EL (cell line): Measurements from ENCODE around the gene LIF.

Experiments
- DNase-seq: peaks from one replicate; pipeline ENCODE4 v3.0.0-alpha.2; 2016

The LIF gene

DNA sequence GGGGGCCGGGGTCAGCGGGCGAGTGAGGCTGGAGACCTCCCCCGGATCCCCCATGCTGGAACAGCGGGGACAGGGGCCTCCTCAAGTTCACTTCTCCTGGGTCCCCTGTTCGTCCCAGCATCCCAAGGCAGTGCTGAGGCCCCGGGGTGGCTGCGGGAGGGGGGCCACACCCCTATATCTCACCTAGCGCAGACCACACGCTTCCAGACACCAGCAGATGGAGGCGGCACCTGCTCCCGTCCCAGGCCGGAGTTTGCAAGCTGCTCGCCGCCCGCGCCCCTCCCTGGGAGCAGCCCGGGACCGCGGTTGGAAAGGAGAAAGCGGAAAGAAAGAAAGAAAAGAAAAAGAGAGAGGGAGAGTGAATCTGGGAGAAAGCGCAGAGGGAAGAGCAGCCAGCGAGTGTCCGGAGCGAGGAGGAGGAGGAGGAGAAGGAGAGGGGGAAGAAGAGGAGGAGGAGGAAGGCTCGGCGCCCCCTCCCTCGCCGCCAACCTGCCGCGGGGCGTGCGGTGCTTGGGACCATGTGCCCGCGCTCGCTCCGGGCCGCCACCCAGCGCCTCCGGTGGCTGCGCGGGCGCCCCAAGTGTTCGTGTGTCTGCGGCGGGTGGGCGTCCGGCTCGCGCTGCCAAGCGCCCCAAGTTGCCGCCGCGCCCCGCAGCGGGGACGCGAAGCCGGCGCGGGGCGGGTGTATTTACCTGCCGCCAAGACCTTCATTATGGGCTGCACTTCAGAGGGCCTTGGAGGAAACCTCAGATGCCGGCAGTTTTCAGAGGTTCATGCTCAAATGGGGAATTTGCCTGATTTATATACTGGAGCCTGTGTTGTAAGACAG is at the start of gene LIF:
Gene LIF, minus strand, starts transcription at position 775 of the 829 bp plus-strand sequence. Its CDS starts 64 bp downstream, at position 711.
- DNase-seq: peak; percentile 55

DNA sequence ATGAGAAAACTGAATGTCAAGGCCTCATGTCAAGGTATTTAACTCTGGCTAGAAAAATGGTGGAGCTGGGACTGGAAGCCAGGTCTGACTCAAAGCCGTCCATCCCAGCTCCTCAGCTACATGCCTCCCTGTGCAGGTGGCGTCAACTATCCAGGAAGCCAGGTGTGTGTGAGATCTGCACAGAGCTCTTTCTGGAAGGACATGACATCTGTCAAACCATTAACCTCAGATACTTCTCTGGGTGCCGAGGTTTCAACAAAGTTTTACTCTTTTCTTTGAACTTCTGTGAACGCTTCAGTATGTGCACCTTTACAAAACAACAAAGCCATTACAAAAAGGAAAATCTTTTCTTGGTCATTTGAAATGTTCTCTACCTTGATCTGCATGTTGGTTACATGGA is 49.8 kb upstream of the LIF start:
- DNase-seq: no peak

DNA sequence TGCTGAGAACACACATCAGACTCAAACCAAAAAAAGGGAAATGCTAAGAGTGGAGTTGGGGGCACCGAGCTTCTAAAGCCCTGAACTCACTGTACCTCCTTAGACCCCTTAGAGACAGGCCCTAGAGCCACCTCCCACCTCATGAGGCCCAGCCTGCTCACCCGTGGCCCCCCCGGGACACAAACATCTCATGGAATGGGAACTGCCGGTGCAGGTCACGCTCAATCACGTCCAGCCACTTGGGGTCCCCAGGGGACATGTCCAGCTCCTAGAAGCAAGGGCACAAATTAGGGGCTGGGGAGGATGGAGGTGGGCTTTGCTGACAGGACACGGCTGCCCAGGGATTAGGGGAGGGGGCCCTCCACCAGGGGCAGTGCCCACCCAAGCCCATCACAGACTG is 49.0 kb upstream of the LIF start:
- no peak for DNase-seq

DNA sequence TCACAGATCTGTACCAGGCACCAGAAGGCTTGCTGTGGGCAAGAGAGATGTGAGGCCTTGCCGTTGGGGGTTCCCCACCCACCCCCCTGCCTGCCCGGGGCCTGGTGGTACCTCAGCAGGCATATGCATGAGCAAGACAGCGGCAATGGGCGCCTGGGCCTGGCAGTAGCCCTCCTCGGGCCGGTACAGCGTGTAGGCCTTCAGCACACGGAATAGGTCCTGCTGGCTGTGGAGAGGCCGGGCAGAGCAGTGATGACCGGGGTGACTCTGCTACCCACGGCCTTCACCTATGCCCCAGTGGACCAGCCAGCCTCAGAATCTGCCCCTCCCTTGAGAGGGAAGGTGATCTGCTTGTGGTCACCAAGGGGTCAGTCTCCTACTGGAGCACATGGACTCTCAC is 48.3 kb upstream of the LIF start:
- DNase-seq: no peak

DNA sequence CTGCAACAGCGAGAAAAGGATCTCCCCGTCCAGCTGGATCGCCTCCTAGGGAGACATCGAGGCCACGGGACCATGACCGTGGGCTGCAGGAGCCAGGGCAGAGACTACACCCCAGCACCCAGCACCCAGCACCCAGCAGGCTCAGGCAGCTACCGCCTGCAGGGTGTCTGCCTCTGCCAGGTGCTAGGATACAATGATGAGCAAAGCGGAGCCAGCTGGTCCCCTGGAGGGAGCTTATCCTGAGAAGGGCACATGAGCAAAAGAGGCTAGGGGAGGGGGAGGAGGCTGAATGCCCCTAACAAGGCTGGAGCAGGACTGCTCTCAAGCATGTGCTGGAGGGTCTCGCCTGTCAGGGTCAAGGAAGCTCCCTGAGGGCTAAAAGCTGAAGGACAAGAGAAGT is 47.5 kb upstream of the LIF start:
- no peak for DNase-seq

DNA sequence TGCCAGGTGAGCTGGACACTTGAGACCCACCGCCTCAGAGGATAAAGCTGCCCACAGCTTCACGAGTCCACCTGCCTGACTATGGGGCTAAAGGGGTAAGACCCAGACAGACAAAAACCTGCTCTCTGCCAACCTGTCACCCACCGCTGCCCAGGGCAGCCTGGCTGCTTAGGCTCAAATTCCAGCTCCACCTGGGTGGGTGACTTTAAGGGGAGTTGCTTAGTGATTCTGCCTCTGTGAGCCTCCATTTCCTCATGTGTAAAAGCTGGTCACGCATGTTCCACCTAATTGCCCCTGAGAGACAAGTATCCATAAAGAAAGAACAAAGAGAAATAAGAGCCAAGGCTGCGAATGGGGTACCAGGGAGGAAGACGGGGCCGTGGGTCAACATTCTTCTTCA is 46.5 kb upstream of the LIF start:
- DNase-seq: no peak

DNA sequence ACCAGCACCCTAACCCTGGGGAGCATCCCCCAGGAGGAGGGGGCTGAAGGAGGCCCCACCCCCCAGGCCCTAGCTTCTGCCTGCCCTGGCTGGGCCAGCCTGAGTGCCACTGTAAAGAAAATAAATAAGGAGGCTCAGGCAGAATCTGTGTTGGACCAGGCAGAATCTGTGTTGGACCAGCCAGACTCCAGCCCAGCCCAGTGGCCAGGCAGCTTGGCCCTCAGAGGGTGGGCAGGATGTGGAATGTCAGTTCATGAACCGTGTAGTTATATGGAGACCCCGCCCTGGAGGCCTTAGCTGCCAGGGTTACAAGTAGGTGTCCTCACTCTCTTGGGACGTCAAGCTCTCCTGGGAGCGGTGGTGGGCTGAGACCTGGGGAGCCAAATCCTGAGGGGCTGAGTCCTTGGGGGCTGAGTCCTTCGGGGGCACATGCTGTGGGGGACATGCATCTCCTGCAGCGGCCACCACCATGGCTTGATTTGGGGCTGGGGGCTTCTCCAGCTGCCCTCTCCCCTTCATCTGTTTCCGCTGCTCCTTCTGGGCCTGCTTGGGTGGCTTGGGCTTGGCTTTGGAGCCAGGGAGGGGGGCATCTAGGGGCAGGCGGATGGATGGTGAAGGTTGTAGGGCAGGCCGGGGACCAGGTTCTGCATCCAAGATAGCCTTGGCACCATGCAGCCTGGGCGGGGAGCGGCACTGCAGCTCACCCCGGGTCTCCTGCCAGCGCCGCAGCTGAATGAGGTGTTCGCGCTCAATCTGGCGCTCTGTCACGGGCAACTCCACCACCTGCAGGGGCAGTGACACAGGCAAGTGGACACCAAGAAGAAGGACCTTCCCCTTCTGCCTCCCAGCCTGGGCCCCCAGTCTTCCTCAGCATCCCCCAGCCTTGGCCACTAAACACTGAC is 45.8 kb upstream of the LIF start:
- no peak for DNase-seq

DNA sequence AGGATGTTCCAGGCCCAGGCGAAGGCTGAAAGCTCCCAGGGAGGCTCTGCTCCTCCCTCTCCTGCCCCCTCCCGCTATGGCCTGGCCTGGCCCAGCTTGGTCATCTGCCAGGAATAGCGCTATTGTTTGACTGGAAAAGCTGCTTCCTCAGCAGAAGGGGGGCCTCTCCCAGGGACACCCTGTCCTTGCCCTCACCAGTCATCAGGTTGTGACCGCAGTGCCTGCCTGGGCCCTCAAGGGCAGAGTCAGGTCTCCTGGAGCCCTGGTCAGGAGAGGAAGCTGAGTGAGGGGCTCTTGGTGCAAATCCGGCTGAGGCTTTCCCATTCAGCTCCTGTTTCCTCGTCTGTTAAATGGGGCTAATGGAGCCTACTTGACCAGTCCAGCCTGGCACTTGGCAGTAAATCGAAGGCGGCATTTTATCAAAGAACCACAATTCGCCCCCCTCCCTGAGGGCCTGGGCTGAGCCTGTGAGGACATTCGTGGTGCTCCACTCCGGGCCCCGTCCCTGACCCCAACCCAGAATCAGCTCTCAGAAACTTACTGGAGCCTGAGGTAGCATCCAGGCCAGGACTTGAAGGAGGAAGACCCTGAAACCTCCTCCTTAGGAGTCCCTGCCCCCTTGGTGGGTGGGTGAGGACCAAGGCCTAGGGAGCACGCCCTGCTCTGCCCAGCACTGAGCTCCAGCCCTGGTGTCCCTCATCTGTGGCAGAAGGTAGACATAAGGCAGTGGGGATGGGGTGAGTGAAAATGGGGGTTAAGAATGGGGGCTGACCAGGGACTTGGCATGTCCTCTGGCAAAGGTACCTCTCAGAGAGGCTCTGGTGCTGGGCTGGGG is 44.7 kb upstream of the LIF start:
- peak; percentile 53 for DNase-seq

DNA sequence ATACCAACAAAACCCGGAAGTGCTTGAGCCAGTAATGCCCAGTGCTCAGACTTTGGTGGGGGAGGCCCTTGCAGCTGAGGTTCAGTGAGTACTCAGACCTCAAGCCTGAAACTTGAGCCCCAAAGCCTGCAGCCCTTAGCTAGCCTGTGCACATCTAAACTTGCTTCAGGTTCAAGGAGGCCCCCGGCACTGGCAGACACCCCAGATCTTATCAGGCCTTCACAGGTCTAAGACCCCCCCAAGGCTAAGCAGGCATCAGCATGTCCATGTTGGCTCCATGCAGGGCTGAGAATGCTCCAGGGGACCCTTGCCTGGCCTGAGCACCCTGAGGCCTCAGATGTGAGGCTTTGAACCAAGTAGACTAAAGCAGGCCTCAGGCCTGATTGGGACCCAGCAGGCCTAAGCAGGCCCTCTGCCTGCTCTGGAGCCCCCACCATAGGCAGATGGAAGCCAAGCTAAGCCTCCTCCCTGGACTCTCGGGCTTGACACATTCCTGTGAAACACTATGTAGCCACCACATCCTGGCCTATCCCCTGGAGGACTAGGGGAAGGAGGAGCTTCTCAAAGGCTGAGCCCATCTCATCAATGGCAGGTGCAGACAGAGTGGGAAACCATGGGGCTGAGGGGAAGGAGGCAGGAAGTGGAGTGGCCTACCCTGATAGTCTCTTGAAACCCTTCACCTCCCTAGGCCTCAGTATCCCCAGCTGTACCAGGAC is 43.9 kb upstream of the LIF start:
- peak; percentile 72 for DNase-seq

DNA sequence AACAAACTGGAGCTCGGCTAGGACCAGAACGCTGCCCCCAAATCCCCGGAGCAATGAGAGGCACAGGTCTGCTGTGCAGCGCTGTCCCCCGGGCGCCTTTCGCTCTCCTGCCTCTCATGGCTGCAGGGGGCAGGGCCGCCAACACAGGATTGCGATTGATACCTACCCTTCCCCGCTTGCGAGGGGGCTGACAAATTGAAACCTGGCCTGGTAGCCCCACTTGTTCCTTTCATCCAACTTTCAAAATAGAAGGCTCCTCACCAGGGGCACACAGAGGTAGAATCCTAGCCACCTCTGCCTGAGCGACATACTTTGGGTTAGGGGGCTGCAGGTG is 43.4 kb upstream of the LIF start:
- DNase-seq: no peak

DNA sequence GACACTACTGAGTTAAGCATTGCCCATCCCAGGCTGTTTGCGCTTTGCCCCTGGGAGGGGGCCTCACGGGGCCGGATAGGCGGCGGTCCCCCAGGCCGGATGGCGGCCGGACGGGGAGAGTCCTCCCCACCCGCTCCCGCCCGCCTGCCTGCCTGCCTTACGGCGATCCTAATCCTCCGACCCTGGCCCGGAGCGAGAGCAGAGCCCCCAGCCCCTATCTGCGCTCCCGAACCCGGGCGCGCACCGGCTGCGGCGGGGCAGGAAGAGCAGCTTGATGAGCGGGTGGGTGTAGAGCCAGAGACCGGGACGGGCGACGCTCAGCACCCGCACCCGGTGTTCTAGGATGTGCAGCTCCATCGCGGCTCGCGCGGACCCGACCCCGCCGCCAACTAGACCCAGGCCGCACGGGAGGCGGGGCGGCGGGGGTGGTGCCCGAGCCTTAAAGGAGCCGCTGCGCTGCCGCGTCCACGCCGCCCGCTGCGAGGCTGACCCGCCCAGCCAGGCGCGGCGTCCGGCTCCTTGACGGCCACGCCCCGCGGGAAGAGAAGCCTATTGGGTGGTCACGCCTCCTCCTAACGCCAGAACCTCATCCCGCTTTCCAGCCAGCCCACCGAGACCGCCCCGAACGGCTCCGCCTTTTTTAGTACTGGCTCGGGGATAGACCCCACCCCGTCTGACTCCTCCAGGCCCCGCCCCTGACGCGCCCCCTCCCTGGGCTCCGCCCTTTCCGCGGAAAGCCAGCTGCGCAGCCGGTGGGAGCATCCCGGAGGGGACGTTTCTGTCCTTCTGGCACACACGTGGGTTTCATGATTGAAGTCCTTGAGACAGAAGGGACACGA is 42.8 kb upstream of the LIF start, which contains the start of gene CASTOR1:
Gene CASTOR1, minus strand, starts transcription at position 365 of the 839 bp plus-strand sequence. Its CDS starts 8 bp downstream, at position 357.
- peak; percentile 99 for DNase-seq

DNA sequence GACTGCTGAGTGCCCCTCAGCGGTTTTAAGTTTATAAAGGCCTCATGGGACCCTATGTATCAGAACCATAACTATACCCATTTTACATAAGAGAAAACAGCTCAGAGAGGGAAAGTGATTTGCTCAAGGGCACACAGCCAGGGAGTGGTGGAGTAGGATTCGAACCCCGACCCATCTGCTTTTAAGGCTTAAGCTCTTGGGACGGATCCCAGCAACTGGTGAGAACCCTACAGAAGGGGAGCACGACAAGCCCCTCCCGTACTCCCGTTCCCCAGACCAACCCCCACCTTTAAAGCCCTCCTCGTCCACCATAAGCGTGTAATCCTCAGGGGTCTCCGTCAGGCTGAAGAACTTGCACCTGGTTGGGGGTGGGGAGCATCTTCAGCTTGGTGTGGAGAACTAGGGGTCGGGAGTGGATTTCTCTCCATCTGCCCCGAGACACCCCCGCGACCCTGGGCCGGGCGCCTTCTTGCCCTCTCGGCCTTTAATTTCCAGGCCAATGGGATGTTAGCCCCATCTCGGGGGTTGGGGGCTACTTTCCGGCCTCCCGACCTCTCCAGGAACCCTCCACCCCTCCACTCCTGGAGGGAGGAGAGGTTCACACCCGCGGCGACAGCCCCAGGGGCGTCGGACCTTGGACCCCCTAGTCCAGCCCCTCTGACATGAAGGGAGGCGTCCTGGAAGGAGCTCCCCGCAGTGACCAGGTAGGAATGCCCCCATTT is 42.0 kb upstream of the LIF start:
- DNase-seq: no peak

DNA sequence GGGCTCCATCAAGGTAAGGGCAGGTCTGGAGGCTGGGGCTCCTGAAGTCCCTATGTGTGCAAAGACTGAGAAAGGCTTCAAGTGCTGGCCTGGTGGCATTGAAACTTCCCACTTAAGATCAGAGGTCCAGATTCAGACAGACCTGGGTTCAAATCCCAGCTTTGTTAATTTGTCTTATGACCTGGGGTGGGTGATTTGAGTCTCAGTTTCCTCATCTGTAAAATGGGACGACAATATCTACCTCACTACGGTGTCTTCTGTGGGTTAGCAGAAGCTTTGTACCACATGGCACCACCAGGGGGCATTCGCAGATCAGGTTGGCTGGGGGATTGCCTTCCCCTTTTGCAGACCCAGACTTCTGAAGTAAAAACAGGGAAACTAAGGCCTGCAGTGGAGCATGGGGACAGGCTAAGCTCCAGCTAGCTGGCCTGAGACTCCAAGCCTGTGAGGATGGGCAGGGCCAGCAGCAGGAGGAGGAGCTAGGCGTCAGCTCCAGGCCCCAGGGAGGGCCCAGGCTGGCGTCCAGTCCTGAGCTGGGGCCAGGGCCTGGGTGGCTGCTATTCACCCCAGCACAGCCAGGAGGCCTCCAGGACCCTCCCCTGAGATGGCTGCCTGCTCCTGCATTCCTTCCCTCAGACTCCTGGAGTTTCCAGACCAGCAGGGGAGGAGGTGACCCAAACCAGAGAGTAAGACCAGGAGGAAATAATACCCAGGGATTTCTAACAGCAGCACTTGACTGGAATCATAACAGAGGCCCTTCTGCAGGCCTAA is 41.3 kb upstream of the LIF start:
- DNase-seq: peak; percentile 93

DNA sequence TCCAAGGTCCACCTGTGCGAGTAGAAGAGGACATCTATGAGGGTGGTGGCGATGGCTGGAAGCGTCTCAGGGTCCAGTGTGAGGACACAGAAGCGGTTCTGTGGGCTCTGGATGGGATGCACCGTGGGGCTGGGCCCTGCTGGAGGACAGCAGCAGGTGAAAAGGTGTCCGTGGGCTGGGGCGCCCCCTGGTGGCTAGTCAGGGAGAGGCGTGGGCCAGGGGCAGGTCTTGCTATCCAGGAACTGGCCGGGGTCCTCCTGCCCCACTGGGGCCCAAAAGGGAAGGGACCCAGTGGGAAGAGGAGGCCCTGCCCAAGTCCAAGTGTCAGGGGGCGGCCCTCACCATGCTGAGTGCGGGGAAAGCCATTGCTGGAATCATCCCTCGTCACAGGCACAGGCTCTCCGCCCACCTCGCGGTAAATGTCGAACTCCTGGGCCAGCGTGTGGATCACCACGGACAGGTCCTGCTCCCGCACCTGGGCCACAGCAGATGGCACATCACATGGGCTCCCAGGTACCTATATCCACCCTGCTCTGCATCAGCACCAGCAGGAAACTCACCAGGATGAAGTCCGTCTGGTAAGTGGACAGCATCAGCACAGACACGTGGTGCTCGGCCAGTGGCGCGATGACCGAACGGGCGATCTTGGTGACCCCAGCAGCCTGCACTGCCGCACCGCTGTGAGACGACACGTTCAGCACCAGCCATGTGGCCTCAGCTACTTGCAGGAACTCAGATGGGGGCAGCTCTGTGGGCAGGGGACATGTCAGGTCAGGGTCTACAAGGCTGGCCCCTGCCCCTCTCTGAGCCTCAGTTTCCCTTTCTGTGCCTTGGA is 40.5 kb upstream of the LIF start:
- peak; percentile 57 for DNase-seq

DNA sequence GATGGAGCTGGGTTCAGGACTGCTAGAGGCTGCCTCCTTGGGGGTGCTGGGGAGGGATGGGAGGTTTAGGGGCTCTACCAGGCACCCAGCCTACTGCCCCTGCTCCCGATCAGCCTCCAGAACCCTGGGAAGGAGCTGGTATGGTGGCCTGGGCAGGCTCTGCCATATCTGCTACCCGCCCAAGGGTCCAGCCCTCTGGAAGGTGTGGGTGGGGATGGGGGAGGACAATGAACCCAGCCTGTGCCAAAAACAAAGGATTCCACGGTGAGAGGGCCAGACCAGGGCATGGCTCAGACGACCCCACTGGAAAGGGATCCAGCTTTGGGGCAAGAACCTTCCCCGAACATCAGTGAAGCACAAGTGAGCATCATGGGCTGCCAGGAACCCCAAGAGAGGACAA is 39.8 kb upstream of the LIF start:
- DNase-seq: no peak

DNA sequence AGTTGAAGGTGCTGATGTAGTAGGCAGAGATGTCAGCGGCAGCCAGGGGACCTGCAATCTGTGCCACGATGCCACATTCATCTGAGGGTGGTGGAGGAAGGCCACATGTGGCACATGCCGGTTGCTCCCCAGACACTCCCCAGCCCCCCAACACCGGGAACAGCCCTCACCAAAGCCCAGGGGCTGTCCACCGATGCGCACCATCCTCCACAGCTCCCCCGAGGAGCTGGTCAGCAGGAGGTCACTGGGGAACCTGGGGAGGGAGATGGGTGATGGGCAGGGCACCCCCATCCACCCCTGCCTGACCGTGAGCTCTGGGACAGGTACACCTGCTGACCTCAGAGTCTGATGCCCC is 39.3 kb upstream of the LIF start:
- no peak for DNase-seq

DNA sequence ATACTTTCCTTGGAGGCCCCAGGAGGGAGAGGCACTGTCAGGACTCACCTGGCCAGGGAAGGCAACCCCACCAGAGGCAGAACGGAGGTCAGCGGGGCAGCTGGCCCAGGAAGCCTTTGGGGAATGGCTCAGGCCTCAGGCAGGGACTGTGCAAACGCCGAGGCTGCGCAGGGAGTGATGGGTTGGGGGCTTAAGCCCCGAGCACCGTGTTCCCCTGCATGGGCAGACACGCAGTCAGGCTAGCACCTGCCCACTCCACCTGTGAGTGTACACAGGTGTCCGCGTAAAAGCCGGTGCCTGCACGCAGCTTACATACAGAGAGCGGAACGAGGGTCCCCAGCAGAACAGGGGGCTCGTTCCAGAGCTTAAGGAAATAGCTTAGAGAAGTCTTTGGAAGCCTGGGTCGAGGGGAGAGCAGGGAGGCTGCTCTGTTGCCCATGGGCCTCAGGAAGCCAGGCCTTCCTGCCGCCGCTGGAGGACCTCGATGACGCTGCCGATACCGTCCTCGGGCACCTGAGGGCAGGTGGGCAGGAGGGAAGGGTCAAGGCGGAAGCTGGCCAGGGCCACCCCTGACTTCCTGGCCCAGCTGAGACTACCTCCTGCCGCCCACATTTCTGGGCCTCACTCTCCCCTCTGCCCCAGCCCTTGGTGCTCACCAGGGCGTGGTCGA is 38.8 kb upstream of the LIF start:
- DNase-seq: no peak

DNA sequence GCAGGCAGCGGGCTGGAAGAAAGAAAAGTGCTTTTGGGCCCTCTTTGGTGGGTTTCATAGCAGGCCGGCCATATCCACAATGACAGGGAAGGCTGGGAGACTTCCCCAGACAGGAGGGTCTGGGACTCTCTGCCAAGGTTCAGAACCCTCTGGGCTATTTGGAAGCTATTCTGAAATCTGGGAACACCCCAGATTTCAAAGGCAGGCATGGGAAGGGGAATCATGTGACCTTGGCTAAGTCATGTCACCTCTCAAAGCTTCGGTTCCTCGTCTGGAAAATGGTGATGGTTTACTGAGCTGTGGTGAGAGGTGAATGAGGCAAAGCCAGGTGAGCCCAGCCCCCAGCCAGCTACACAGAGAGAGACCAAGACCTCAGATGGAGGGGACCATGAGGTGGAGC is 38.1 kb upstream of the LIF start:
- no peak for DNase-seq

DNA sequence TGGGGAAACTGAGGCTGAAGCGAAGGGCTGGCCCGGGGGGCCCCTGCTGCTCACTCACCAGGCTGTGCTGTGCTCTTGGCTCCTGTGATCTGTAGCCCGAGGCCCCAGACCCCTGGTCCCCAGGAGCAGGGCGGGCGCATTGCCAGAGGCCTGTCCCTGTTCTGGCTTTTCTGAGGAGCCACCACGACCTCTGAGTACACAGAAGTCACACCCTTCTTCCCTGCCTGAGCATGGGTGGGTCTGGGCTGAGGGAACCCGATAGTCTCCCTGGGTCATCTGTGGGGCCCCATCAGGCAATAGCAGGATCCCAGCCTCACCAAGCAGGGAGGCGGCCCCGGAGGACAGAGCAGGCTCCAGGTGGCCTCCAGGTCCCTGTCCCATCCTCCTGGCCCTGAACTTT is 37.6 kb upstream of the LIF start:
- no peak for DNase-seq
